HG02973 (cell line): ENCODE results near the gene NUTM2G.
"Not testable (repeated sequence)": the region's sequence is repeated elsewhere in the genome, so short reads cannot be mapped to it uniquely, and the experiment has no call there.

Experiments used
- ATAC-seq: cut with Tn5 transposase; IDR thresholded peaks from one replicate; pipeline ENCODE4 v1.9.1; 2021; ENCODE audit warnings: moderate library complexity; ENCODE audit not compliant: unreplicated experiment

Gene NUTM2G, protein sequence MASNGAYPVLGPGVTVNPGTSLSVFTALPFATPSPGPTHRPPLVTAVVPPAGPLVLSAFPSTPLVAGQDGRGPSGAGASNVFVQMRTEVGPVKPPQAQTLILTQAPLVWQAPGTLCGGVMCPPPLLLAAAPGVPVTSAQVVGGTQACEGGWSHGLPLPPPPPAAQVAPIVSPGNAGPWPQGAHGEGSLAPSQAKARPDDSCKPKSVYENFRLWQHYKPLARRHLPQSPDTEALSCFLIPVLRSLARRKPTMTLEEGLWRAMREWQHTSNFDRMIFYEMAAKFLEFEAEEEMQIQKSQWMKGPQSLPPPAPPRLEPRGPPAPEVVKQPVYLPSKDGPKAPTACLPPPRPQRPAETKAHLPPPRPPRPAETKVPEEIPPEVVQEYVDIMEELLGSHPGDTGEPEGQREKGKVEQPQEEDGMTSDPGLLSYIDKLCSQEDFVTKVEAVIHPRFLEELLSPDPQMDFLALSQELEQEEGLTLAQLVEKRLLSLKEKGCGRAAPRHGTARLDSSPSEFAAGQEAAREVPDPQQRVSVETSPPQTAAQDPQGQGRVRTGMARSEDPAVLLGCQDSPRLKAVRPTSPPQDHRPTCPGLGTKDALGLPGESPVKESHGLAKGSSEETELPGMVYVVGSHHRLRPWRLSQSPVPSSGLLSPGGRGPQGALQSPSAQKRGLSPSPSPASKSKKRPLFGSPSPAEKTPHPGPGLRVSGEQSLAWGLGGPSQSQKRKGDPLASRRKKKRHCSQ

GRCh38 chr9:96928543-96928942 is at the start of gene NUTM2G:
Gene NUTM2G, plus strand, starts transcription at chr9:96928843. Its CDS starts 182 bp downstream, at chr9:96929025.
- ATAC-seq, result not testable (repeated sequence)

GRCh38 chr9:96883922-96884321 is 44.7 kb upstream of the NUTM2G start:
- ATAC-seq, result no peak

GRCh38 chr9:96884443-96884842 is 44.2 kb upstream of the NUTM2G start:
- no peak for ATAC-seq

GRCh38 chr9:96885424-96885823 is 43.2 kb upstream of the NUTM2G start:
- ATAC-seq, result no peak

DNA sequence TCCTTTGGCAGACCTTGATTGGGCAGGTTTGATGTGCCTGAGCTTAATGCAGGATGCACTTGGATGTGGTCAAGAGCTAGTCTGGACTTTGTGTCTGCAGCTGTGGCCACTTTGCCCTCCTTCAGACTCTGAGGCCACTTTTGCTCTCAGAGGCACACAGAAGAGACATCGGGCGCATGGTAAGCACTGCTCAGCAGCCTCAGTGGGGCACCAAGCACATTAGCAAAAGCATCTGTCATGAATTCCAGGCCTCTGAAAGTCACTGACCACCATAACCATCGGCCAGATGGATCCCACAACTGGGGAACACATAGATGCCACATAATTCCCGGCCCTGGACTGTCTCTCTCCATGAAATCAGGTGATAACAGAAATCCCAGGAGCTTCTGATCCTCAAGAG is 40.1 kb upstream of the NUTM2G start:
- no peak for ATAC-seq

GRCh38 chr9:96892131-96892530 is 36.5 kb upstream of the NUTM2G start:
- ATAC-seq, result no peak

DNA sequence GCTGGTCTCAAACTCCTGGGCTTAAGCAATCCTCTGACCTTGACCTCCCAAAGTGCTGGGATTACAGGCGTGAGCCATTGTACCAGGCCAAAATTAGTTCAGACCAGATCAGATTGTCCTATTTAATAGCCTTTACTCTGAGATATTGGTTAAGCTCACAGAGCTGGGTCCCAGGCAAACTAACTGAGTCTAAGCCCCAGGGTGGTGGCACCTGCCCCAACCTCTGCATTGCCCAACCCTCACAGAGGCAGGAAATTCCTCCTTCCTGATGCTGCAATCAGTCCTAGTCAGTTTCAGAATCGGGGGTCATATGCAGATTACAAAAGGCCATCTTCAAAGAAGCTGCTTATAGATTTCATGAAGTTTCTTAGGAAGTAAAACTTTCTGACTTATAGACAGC is 28.6 kb upstream of the NUTM2G start:
- not testable (repeated sequence) for ATAC-seq

DNA sequence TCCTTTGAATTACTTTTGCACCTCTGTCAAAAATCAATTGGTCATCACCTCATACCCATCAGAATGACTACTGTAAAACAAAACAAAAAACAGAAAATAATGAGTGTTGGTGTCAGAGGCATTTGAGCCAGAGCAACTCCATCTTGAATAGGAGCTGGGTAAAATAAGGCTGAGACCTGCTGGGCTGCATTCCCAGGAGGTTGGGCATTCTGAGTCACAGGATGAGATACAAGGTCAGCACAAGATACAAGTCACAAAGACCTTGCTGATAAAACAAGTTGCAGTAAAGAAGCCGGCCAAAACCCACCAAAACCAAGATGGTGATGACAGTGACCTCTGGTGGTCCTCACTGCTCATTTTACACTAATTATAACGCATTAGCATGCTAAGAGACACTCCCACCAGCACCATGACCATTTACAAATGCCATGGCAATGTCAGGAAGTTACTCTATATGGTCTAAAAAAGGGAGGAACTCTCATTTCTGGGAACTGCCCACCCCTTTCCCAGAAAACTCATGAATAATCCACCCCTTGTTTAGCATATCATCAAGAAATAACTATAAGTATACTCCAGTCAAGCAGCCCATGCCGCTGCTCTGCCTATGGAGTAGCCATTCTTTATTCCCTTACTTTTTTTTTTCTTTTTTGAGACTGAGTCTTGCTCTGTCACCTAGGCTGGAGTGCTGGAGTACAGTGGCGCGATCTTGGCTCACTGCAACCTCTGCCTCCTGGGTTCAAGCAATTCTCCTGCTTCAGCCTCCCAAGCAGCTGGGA is 23.5 kb upstream of the NUTM2G start:
- not testable (repeated sequence) for ATAC-seq

GRCh38 chr9:96908479-96908878 is 20.2 kb upstream of the NUTM2G start:
- ATAC-seq, result not testable (repeated sequence)

DNA sequence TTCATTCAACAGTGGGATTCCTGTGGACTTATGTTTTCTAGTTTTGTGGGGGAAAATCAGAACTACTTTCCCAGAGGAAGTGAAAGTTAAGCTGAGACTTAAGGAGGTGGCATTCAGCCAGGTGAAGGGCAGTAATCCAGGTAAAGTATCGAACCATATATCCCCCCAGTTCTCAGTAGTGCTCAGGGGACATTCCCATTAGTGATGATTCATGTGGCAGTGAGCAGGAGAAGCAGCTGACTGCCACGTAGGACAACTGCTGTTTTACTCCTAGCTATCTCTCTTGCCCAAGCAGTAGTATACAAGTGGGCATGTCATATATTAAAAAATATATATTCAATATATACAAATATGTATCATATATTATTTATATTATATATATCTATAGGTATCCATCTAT is 13.1 kb upstream of the NUTM2G start:
- not testable (repeated sequence) for ATAC-seq

GRCh38 chr9:96916531-96916930 is 12.1 kb upstream of the NUTM2G start:
- not testable (repeated sequence) for ATAC-seq

GRCh38 chr9:96918550-96918949 is 10.1 kb upstream of the NUTM2G start:
- not testable (repeated sequence) for ATAC-seq

- ATAC-seq, result not testable (repeated sequence)
Observed at GRCh38 chr9:96920803-96921202, 7.8 kb upstream of the NUTM2G start.

DNA sequence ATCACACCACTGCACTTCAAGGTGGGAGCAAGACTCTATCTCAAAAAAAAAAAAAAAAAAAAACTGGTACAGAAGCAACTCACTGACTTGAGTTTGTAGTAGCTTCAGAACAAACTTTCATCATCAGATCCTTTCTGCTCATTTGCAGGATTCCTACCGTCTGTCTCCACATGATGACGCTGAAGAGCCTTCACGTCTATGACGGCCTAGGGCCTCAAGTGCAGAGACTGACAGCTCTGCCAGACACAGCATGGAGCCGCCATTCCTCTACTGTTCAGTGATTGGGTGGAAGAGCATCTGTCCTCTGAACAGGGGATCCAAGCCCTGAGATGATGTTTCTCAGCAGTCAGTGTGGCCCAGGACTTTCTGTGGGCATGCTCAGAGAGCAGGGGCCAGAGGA is 3.1 kb upstream of the NUTM2G start:
- not testable (repeated sequence) for ATAC-seq

GRCh38 chr9:96931665-96932064 is 3.0 kb downstream of the NUTM2G start:
- ATAC-seq, result not testable (repeated sequence)

DNA sequence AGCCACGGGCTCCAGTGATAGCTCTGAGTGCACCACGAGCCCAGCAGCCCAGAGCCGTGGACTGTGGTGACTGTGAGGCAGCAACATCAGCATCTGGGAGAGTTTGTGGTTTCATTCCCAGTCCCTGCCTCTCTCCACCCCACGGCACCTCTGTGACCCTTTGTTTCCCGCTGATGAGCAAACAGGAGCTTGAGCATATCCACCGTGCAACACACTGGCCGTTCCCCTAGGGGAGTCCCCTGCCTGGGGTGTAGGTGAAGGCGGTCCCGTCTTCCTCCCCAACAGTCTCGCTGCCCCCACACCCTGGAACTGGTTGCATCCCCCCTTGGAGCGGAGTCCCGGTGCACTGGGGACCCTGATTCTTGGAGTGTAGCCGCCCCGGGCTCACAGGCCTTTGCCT is 5.5 kb downstream of the NUTM2G start:
- ATAC-seq, result not testable (repeated sequence)

GRCh38 chr9:96934706-96935105 is 6.1 kb downstream of the NUTM2G start:
- not testable (repeated sequence) for ATAC-seq

DNA sequence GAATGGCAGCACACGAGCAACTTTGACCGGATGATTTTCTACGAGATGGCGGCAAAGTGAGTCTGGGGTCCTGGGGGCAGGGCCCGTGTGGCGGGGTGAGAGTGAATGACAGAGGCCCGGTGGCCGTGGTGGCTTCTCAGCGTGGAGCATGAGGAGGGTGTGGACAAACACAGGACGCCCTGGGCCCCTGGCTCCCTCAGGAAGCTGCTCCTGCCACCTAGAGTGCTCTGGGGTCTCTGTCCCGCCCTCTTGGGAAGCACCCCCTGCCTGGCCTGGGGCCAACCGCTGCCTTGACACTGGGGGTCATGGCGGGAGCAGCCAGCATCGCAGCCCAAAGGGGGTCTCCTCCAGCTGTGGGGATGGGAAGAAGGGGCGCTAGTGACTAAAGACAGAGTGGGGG is 6.8 kb downstream of the NUTM2G start:
- ATAC-seq, result not testable (repeated sequence)

DNA sequence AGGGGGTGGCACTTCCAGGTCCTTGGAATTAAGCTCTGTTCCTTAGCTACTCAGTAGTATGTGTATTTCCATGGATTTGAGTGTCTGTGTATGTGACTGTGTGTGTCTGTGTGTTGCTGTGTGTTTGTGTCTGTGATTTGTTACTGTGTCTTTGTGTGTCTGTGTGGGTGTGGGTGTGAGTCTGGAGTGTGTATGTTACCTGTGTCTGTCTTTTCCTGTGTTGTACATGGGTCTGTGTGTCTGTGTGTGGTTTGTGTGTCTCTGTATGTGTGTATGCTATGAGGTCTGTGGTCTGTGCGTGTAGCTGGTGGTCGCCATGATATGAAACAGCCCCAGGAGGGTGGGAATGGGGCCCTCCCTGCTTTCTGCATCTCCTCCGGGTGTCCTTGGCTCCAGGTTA is 8.8 kb downstream of the NUTM2G start:
- not testable (repeated sequence) for ATAC-seq

GRCh38 chr9:96938957-96939665 is 10.5 kb downstream of the NUTM2G start:
- ATAC-seq, result not testable (repeated sequence)

- ATAC-seq, result not testable (repeated sequence)
Observed at GRCh38 chr9:96940982-96941381, 12.3 kb downstream of the NUTM2G start.
